ENCODE data around the gene PNLDC1.
"Not testable (repeated sequence)": the region's sequence is repeated elsewhere in the genome, so short reads cannot be mapped to it uniquely, and the experiment has no call there.

PNLDC1 gene

GRCh38 chr6:159863341-159863740 is 63.3 kb downstream of the PNLDC1 start:
- not testable (repeated sequence) for H3K4me3 ChIP-seq (ENCODE audit: low read length, poor library complexity, severe bottlenecking); H4K20me1 ChIP-seq (ENCODE audit: insufficient read depth, low read length, poor library complexity, severe bottlenecking); H2AFZ ChIP-seq (ENCODE audit: low read length); H3K27me3 ChIP-seq (ENCODE audit: insufficient read depth, low read length, poor library complexity, severe bottlenecking); H3K9me2 ChIP-seq (replicated peaks; ENCODE audit: low read depth, low read length); H3F3A ChIP-seq (ENCODE audit: low read depth); H3K79me2 ChIP-seq (ENCODE audit: insufficient read depth, low read length); H3K36me3 ChIP-seq (ENCODE audit: insufficient read depth, low read length); H3K9me3 ChIP-seq (ENCODE audit: insufficient read depth, low read depth, low read length); H3K4me2 ChIP-seq (ENCODE audit: low read depth, low read length, poor library complexity, severe bottlenecking); H3K9ac ChIP-seq (ENCODE audit: low read depth, low read length, poor library complexity, severe bottlenecking)
- peaks cover 14% of the 10 kb centered on the region for H3K4me1 ChIP-seq (ENCODE audit: insufficient read depth, low read length, poor library complexity, severe bottlenecking)
- TF ChIP-seq CTCF (conservative IDR thresholded peaks at IDR 0.05; ENCODE audit: low read length), result peak; percentile 62

- H3K27me3 ChIP-seq (ENCODE audit: insufficient read depth, low read length, poor library complexity, severe bottlenecking), result no peaks in the 10 kb centered on the region
- no peaks in the 10 kb centered on the region for H3K9me2 ChIP-seq (replicated peaks; ENCODE audit: low read depth, low read length)
- H2AFZ ChIP-seq (ENCODE audit: low read length), result no peak overlapping the region
- no peaks in the 10 kb centered on the region for H3F3A ChIP-seq (ENCODE audit: low read depth)
- H3K9ac ChIP-seq (ENCODE audit: low read depth, low read length, poor library complexity, severe bottlenecking), result no peak overlapping the region
- no peaks in the 10 kb centered on the region for H4K20me1 ChIP-seq (ENCODE audit: insufficient read depth, low read length, poor library complexity, severe bottlenecking)
- H3K4me3 ChIP-seq (ENCODE audit: low read length, poor library complexity, severe bottlenecking), result no peak overlapping the region
- no peaks in the 10 kb centered on the region for H3K9me3 ChIP-seq (ENCODE audit: insufficient read depth, low read depth, low read length)
- H3K4me1 ChIP-seq (ENCODE audit: insufficient read depth, low read length, poor library complexity, severe bottlenecking), result peaks cover 14% of the 10 kb centered on the region
- no peak overlapping the region for H3K4me2 ChIP-seq (ENCODE audit: low read depth, low read length, poor library complexity, severe bottlenecking)
- no peaks in the 10 kb centered on the region for H3K79me2 ChIP-seq (ENCODE audit: insufficient read depth, low read length)
- H3K36me3 ChIP-seq (ENCODE audit: insufficient read depth, low read length), result no peaks in the 10 kb centered on the region
- TF ChIP-seq EZH2phosphoT487 (IDR thresholded peaks at IDR 0.05; ENCODE audit: borderline replicate concordance), result no peak
- no peak for TF ChIP-seq CTCF (conservative IDR thresholded peaks at IDR 0.05; ENCODE audit: low read length)
These were observed 65.3 kb downstream of the PNLDC1 start for GRCh38 chr6:159865226-159865920.

GRCh38 chr6:159866286-159867247 is 66.5 kb downstream of the PNLDC1 start:
- Histone ChIP-seq H4K20me1 (ENCODE audit: insufficient read depth, low read length, poor library complexity, severe bottlenecking) (no peaks in the 10 kb centered on the region), H3K9me2 (replicated peaks; ENCODE audit: low read depth, low read length) (no peaks in the 10 kb centered on the region), H3K9ac (ENCODE audit: low read depth, low read length, poor library complexity, severe bottlenecking) (no peak overlapping the region), H2AFZ (ENCODE audit: low read length) (no peak overlapping the region), H3K4me1 (ENCODE audit: insufficient read depth, low read length, poor library complexity, severe bottlenecking) (peaks cover 14% of the 10 kb centered on the region), H3K9me3 (ENCODE audit: insufficient read depth, low read depth, low read length) (no peaks in the 10 kb centered on the region), H3K27me3 (ENCODE audit: insufficient read depth, low read length, poor library complexity, severe bottlenecking) (no peaks in the 10 kb centered on the region), H3K4me3 (ENCODE audit: low read length, poor library complexity, severe bottlenecking) (no peak overlapping the region), H3K36me3 (ENCODE audit: insufficient read depth, low read length) (no peaks in the 10 kb centered on the region), H3F3A (ENCODE audit: low read depth) (no peaks in the 10 kb centered on the region), H3K4me2 (ENCODE audit: low read depth, low read length, poor library complexity, severe bottlenecking) (no peak overlapping the region), H3K79me2 (ENCODE audit: insufficient read depth, low read length) (no peaks in the 10 kb centered on the region)
- no peak for TF ChIP-seq CTCF (conservative IDR thresholded peaks at IDR 0.05; ENCODE audit: low read length)
- no peak for TF ChIP-seq EZH2phosphoT487 (IDR thresholded peaks at IDR 0.05; ENCODE audit: borderline replicate concordance)

Data from Loucy (cell line).